Left lung (tissue), 10 donors: ENCODE results near the gene SLC16A10. TPM values are rescaled to one million over a fixed set of nuclear protein-coding genes. Genes with fewer than 3 reads are reported as not detected.
A peak's percentile ranks its signal among the peaks of the same experiment; 100 is the strongest.

Source experiments
- ATAC-seq: fragments of 200-7000 bp; cut with Tn5 transposase; one replicate; pipeline ENCODE4 v1.9.1; 2020; ENCODE audit warnings: moderate library complexity
- DNase-seq, 4 donors: peaks; one replicate each; pipeline ENCODE4 v3.0.0-alpha.2; 2013 to 2020
- H3K27ac ChIP-seq, 2 donors: fragments of 200-600 bp; sonication (generic) in 1 of 2; one replicate each; pipeline versions ENCODE4 v1.5.0 to v1.8.0; 2020 to 2021
- H3K27me3 ChIP-seq, 2 donors: fragments of 200-600 bp; sonication (generic) in 1 of 2; one replicate each; pipeline versions ENCODE4 v1.5.0 to v1.8.0; 2020 to 2021
- H3K36me3 ChIP-seq, 2 donors: fragments of 200-600 bp; sonication (generic) in 1 of 2; one replicate each; pipeline versions ENCODE4 v1.5.0 to v1.8.0; 2020 to 2021
- H3K4me1 ChIP-seq, 2 donors: fragments of 200-600 bp; one replicate each; pipeline ENCODE4 v1.8.0; 2021
- H3K4me3 ChIP-seq, 2 donors: fragments of 200-600 bp; sonication (generic) in 1 of 2; one replicate each; pipeline versions ENCODE4 v1.5.0 to v1.8.0; 2020 to 2021; ENCODE audit warnings: mild to moderate bottlenecking in 1 of 2
- H3K9me3 ChIP-seq, 2 donors: fragments of 200-600 bp; sonication (generic) in 1 of 2; one replicate each; pipeline versions ENCODE4 v1.5.0 to v1.8.0; 2020 to 2021
- CTCF ChIP-seq, 2 donors: fragments of 200-600 bp; sonication (generic) in 1 of 2; IDR thresholded peaks; one replicate each; pipeline versions ENCODE4 v1.5.0 to v1.8.0; 2021; ENCODE audit warnings: antibody characterized with exemption in 2 of 2
- intact Hi-C, 2 donors: fragments of 100-400 bp; cut with DNase I; formaldehyde crosslinking; loops; one replicate each; pipeline versions ENCODE4 v1.11.2 to v1.14.2; 2022
- polyA plus RNA-seq, 6 donors: library from polyadenylated mRNA; unstranded; fragments of 120-200 nt; gene quantifications; one replicate each; pipeline ENCODE4 v1.2.1, GENCODE V29; 2013; ENCODE audit not compliant: insufficient read length in 6 of 6
- total RNA-seq, 2 donors: library from RNA; stranded (reverse); fragmentation: NEBNext Ultra II Directional; extraction: Animal tissue kit (Norgen Biotek cat#: 25700); gene quantifications; one replicate each; pipeline ENCODE4 v1.2.1, GENCODE V29; 2021
- donor health status: DM: no; HTN: yes; CAD: no.
- donor health status: DM: no; HTN: no; CAD: no.

Gene SLC16A10
- total and polyA plus RNA-seq, 8 donors, result 5.9 to 9.7 (median 8.0) TPM

- Histone ChIP-seq H3K9me3 (no peaks in the 10 kb centered on the region), H3K36me3 (no peaks in the 10 kb centered on the region), H3K27ac (no peak overlapping the region), H3K4me3 (no peak overlapping the region), H3K27me3 (no peaks in the 10 kb centered on the region), H3K4me1 (no peaks in the 10 kb centered on the region)
- intact Hi-C loops, result no loop called here
- DNase-seq, result no peak
- TF ChIP-seq CTCF (IDR thresholded peaks at IDR 0.05), result no peak
- peak; percentile 44 for ATAC-seq
Measured at GRCh38 chr6:111204305-111204704, 117.0 kb downstream of the SLC16A10 start.

GRCh38 chr6:111204881-111205280, 117.6 kb downstream of the SLC16A10 start:
- DNase-seq (no peak), ATAC-seq (no peak)
- no peak for TF ChIP-seq CTCF (IDR thresholded peaks at IDR 0.05)
- H3K27ac ChIP-seq, result no peak overlapping the region
- H3K36me3 ChIP-seq, result no peaks in the 10 kb centered on the region
- intact Hi-C loops, result no loop called here
- H3K27me3 ChIP-seq, result no peaks in the 10 kb centered on the region
- no peak overlapping the region for H3K4me3 ChIP-seq
- no peaks in the 10 kb centered on the region for H3K9me3 ChIP-seq
- no peaks in the 10 kb centered on the region for H3K4me1 ChIP-seq

DNA sequence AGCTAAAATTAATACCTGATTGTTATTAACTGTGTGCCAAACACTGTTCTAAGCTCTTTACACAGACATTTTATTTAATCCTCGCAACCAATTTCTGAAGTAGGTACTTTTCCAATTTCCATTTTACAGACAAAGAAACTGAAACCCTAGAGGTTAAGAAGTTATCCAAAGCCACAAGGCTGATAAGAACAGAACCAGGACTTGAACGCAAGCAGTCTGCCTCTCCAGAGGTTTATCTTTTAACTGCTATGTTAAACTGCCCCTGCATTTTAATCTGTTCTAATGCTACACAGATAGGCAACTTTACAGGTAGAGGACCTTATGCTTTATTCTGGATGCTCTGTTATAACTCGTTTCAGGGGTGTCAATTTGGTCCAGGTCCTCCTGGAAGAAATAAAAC, 118.2 kb downstream of the SLC16A10 start:
- no peaks in the 10 kb centered on the region for H3K36me3 ChIP-seq
- H3K27me3 ChIP-seq, result no peaks in the 10 kb centered on the region
- H3K4me3 ChIP-seq, result no peak overlapping the region
- no peaks in the 10 kb centered on the region for H3K9me3 ChIP-seq
- no peak overlapping the region for H3K27ac ChIP-seq
- TF ChIP-seq CTCF (IDR thresholded peaks at IDR 0.05), result no peak
- intact Hi-C loops, result no loop called here
- no peak for DNase-seq
- no peak for ATAC-seq
- no peaks in the 10 kb centered on the region for H3K4me1 ChIP-seq

DNA sequence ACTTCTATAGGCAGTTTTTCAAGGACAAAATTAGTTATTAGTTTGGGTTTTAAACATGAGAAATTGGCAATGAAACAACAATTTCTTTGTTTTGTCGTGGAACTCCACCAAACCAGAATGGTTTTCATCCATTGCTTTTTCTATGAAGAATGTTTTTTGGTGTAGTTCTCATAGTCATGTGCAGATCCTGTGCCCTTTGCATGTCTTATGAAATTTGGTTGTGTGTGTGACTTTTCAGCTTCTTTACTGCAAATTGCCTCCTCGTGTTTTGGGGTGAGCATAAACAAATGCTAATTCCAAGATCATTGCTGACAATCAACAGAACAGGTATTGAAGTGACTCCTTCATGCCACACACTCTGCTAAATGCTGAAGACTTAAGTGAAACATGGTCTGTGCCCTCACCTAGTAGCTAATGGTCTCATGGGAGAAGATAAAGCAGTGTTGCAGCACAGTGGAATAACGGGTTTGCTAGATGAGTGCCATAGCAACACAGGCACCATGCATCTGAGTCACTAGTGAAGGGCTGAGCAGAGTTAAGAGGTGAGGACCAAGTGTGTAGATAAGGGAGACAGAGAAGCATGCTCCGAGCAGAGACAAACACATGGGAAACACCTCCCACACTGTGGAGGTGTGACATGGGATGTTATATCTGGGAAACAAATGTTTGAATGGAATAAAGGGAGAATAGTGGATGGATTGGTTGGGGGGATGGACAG, 120.0 kb downstream of the SLC16A10 start:
- intact Hi-C loops, result no loop called here
- H3K27ac ChIP-seq, result no peak overlapping the region
- H3K36me3 ChIP-seq, result no peaks in the 10 kb centered on the region
- H3K4me3 ChIP-seq, result no peak overlapping the region
- TF ChIP-seq CTCF (IDR thresholded peaks at IDR 0.05), result no peak
- no peaks in the 10 kb centered on the region for H3K27me3 ChIP-seq
- ATAC-seq (peak; percentile 7), DNase-seq (no peak)
- H3K9me3 ChIP-seq, result no peaks in the 10 kb centered on the region
- H3K4me1 ChIP-seq, result no peaks in the 10 kb centered on the region

GRCh38 chr6:111208933-111209332, 121.6 kb downstream of the SLC16A10 start:
- H3K4me3 ChIP-seq, result no peak overlapping the region
- H3K27ac ChIP-seq, result no peak overlapping the region
- H3K9me3 ChIP-seq, result no peaks in the 10 kb centered on the region
- TF ChIP-seq CTCF (IDR thresholded peaks at IDR 0.05), result no peak
- intact Hi-C loops, result no loop called here
- ATAC-seq (no peak), DNase-seq (no peak)
- no peaks in the 10 kb centered on the region for H3K36me3 ChIP-seq
- H3K4me1 ChIP-seq, result no peaks in the 10 kb centered on the region
- no peaks in the 10 kb centered on the region for H3K27me3 ChIP-seq
